ENCODE measurements around the gene CA7. TPM values are rescaled to one million over a fixed set of nuclear protein-coding genes. Genes with fewer than 3 reads are reported as not detected.

CA7 gene
- total and polyA plus RNA-seq, 3 experiments from 2014 or later: not detected

GRCh38 chr16:66886321-66886720, 42.1 kb downstream of the CA7 start:
- H3K27me3 ChIP-seq (ENCODE audit: insufficient read depth, low read length, poor library complexity, severe bottlenecking): no peaks in the 10 kb centered on the region
- ChIA-PET CTCF (interaction anchor here (1.3 to 1.7 kb wide), 2 partner anchors 14 to 18 kb away, joined by 3 to 5 read pairs; no protein-coding TSS in a partner anchor), POLR2A (no interaction called here)
- H3K27me3 Mint-ChIP-seq: no peaks in the 10 kb centered on the region
- DNase-seq: no peak
- H3K27ac Mint-ChIP-seq: peak overlapping the region in 1 of 8 donors; percentile 53
- H3K9me3 Mint-ChIP-seq: no peaks in the 10 kb centered on the region
- peaks cover 5 to 46% (median 5%) of the 10 kb centered on the region in 3 donors for H3K36me3 Mint-ChIP-seq
- no peak overlapping the region for H3K27ac ChIP-seq (ENCODE audit: low read depth, low read length)
- peaks cover 12% of the 10 kb centered on the region for H3K4me1 ChIP-seq (ENCODE audit: insufficient read depth, low read length)
- no peak overlapping the region for H3K4me3 Mint-ChIP-seq
- H3K9me3 ChIP-seq (ENCODE audit: low read length): no peaks in the 10 kb centered on the region
- peaks cover 17% of the 10 kb centered on the region for H3K36me3 ChIP-seq (ENCODE audit: insufficient read depth, low read length)
- H3K4me3 ChIP-seq (ENCODE audit: low read length): no peak overlapping the region
- H3K4me1 Mint-ChIP-seq: peaks cover 22 to 43% (median 37%) of the 10 kb centered on the region in 3 donors

GRCh38 chr16:66886914-66887313, 42.7 kb downstream of the CA7 start:
- peak overlapping the region in 1 of 7 donors; percentile 6 for H3K4me3 Mint-ChIP-seq
- POLR2A ChIA-PET: no interaction called here
- no peak for DNase-seq
- no peak overlapping the region for H3K27ac ChIP-seq (ENCODE audit: low read depth, low read length)
- H3K36me3 Mint-ChIP-seq: peaks cover 5 to 49% (median 5%) of the 10 kb centered on the region in 3 donors
- H3K27ac Mint-ChIP-seq: peak overlapping the region in 1 of 8 donors; percentile 17
- H3K9me3 ChIP-seq (ENCODE audit: low read length): no peaks in the 10 kb centered on the region
- no peaks in the 10 kb centered on the region for H3K27me3 ChIP-seq (ENCODE audit: insufficient read depth, low read length, poor library complexity, severe bottlenecking)
- H3K9me3 Mint-ChIP-seq: no peaks in the 10 kb centered on the region
- CTCF ChIA-PET: interaction anchor here (1.1 to 1.7 kb wide), 3 partner anchors 14 to 56 kb away, joined by 3 to 5 read pairs (median 5); partner anchors contain the start of gene NAE1
- H3K27me3 Mint-ChIP-seq: no peaks in the 10 kb centered on the region
- H3K4me3 ChIP-seq (ENCODE audit: low read length): no peak overlapping the region
- peaks cover 16 to 37% (median 31%) of the 10 kb centered on the region in 3 donors for H3K4me1 Mint-ChIP-seq
- H3K4me1 ChIP-seq (ENCODE audit: insufficient read depth, low read length): peaks cover 7% of the 10 kb centered on the region
- peaks cover 17% of the 10 kb centered on the region for H3K36me3 ChIP-seq (ENCODE audit: insufficient read depth, low read length)

GRCh38 chr16:66888647-66889615, 44.7 kb downstream of the CA7 start:
- Mint-ChIP-seq H3K27ac (peak overlapping the region in 4 of 8 donors; percentile 4 to 64 (median 22)), H3K4me1 (peaks cover 17 to 35% (median 25%) of the 10 kb centered on the region in 3 donors), H3K4me3 (no peak overlapping the region), H3K27me3 (no peaks in the 10 kb centered on the region), H3K9me3 (no peaks in the 10 kb centered on the region), H3K36me3 (peaks cover 5 to 47% (median 5%) of the 10 kb centered on the region in 3 donors)
- H3K9me3 ChIP-seq (ENCODE audit: low read length): no peaks in the 10 kb centered on the region
- no peak overlapping the region for H3K4me3 ChIP-seq (ENCODE audit: low read length)
- H3K27me3 ChIP-seq (ENCODE audit: insufficient read depth, low read length, poor library complexity, severe bottlenecking): no peaks in the 10 kb centered on the region
- DNase-seq: no peak
- peaks cover 17% of the 10 kb centered on the region for H3K36me3 ChIP-seq (ENCODE audit: insufficient read depth, low read length)
- H3K4me1 ChIP-seq (ENCODE audit: insufficient read depth, low read length): no peaks in the 10 kb centered on the region
- CTCF ChIA-PET: no interaction called here
- no peak overlapping the region for H3K27ac ChIP-seq (ENCODE audit: low read depth, low read length)
- POLR2A ChIA-PET: no interaction called here

- H3K27ac Mint-ChIP-seq: peak overlapping the region in 4 of 8 donors; percentile 12 to 64 (median 35)
- DNase-seq: no peak
- no peak overlapping the region for H3K4me3 Mint-ChIP-seq
- Histone ChIP-seq H3K36me3 (ENCODE audit: insufficient read depth, low read length) (peaks cover 12% of the 10 kb centered on the region), H3K9me3 (ENCODE audit: low read length) (no peaks in the 10 kb centered on the region), H3K4me1 (ENCODE audit: insufficient read depth, low read length) (no peaks in the 10 kb centered on the region), H3K4me3 (ENCODE audit: low read length) (no peak overlapping the region), H3K27me3 (ENCODE audit: insufficient read depth, low read length, poor library complexity, severe bottlenecking) (no peaks in the 10 kb centered on the region), H3K27ac (ENCODE audit: low read depth, low read length) (no peak overlapping the region)
- H3K27me3 Mint-ChIP-seq: no peaks in the 10 kb centered on the region
- peaks cover 3 to 41% (median 5%) of the 10 kb centered on the region in 3 donors for H3K36me3 Mint-ChIP-seq
- peaks cover 15 to 33% (median 21%) of the 10 kb centered on the region in 3 donors for H3K4me1 Mint-ChIP-seq
- ChIA-PET POLR2A (no interaction called here), CTCF (no interaction called here)
- no peaks in the 10 kb centered on the region for H3K9me3 Mint-ChIP-seq
These were observed 45.4 kb downstream of the CA7 start for GRCh38 chr16:66889622-66890021.

- Histone ChIP-seq H3K4me1 (ENCODE audit: insufficient read depth, low read length) (no peaks in the 10 kb centered on the region), H3K36me3 (ENCODE audit: insufficient read depth, low read length) (peaks cover 2% of the 10 kb centered on the region), H3K27ac (ENCODE audit: low read depth, low read length) (no peak overlapping the region), H3K4me3 (ENCODE audit: low read length) (no peak overlapping the region), H3K27me3 (ENCODE audit: insufficient read depth, low read length, poor library complexity, severe bottlenecking) (no peaks in the 10 kb centered on the region), H3K9me3 (ENCODE audit: low read length) (no peaks in the 10 kb centered on the region)
- peaks cover 0 to 29% (median under 1%) of the 10 kb centered on the region in 3 donors for H3K36me3 Mint-ChIP-seq
- no peaks in the 10 kb centered on the region for H3K9me3 Mint-ChIP-seq
- peak overlapping the region in 2 of 8 donors; percentile 27 to 32 for H3K27ac Mint-ChIP-seq
- no peak overlapping the region for H3K4me3 Mint-ChIP-seq
- H3K27me3 Mint-ChIP-seq: no peaks in the 10 kb centered on the region
- DNase-seq: no peak
- H3K4me1 Mint-ChIP-seq: peaks cover 13 to 29% (median 16%) of the 10 kb centered on the region in 3 donors
- ChIA-PET POLR2A (no interaction called here), CTCF (interaction anchor here (0.9 to 1.8 kb wide), 2 partner anchors 13 to 18 kb away, joined by 3 to 5 read pairs; no protein-coding TSS in a partner anchor)
These were observed 46.6 kb downstream of the CA7 start for GRCh38 chr16:66890799-66891198.

- peaks cover 13 to 26% (median 14%) of the 10 kb centered on the region in 3 donors for H3K4me1 Mint-ChIP-seq
- Histone ChIP-seq H3K27me3 (ENCODE audit: insufficient read depth, low read length, poor library complexity, severe bottlenecking) (no peaks in the 10 kb centered on the region), H3K4me1 (ENCODE audit: insufficient read depth, low read length) (no peaks in the 10 kb centered on the region), H3K4me3 (ENCODE audit: low read length) (no peak overlapping the region), H3K9me3 (ENCODE audit: low read length) (no peaks in the 10 kb centered on the region), H3K36me3 (ENCODE audit: insufficient read depth, low read length) (no peaks in the 10 kb centered on the region), H3K27ac (ENCODE audit: low read depth, low read length) (no peak overlapping the region)
- H3K27me3 Mint-ChIP-seq: no peaks in the 10 kb centered on the region
- H3K36me3 Mint-ChIP-seq: peaks cover 0 to 25% (median 0%) of the 10 kb centered on the region in 3 donors
- H3K27ac Mint-ChIP-seq: peak overlapping the region in 3 of 8 donors; percentile 27 to 57 (median 33)
- no peak for DNase-seq
- ChIA-PET CTCF (interaction anchor here (1.8 kb wide), 1 partner anchor 19 kb away, joined by 5 read pairs; no protein-coding TSS in a partner anchor), POLR2A (interaction anchor here (1.5 kb wide), 1 partner anchor 11 kb away, joined by 9 read pairs; the partner anchor contains the start of gene PDP2)
- no peaks in the 10 kb centered on the region for H3K9me3 Mint-ChIP-seq
- H3K4me3 Mint-ChIP-seq: no peak overlapping the region
These were observed 47.1 kb downstream of the CA7 start for GRCh38 chr16:66891360-66891759.

GRCh38 chr16:66891797-66892196, 47.6 kb downstream of the CA7 start:
- peaks cover 0 to 20% (median 0%) of the 10 kb centered on the region in 3 donors for H3K36me3 Mint-ChIP-seq
- H3K4me1 Mint-ChIP-seq: peaks cover 9 to 22% (median 11%) of the 10 kb centered on the region in 3 donors
- H3K4me3 ChIP-seq (ENCODE audit: low read length): no peak overlapping the region
- DNase-seq: no peak
- H3K27me3 Mint-ChIP-seq: no peaks in the 10 kb centered on the region
- H3K36me3 ChIP-seq (ENCODE audit: insufficient read depth, low read length): no peaks in the 10 kb centered on the region
- POLR2A ChIA-PET: interaction anchor here (0.6 to 1.5 kb wide), 4 partner anchors 11 to 370 kb away, joined by 3 to 14 read pairs (median 6); partner anchors contain the start of genes NAE1 and PDP2
- no peak overlapping the region for H3K4me3 Mint-ChIP-seq
- CTCF ChIA-PET: interaction anchor here (1.4 to 1.8 kb wide), 2 partner anchors 11 to 19 kb away, joined by 4 to 5 read pairs; partner anchors contain the start of gene PDP2
- H3K4me1 ChIP-seq (ENCODE audit: insufficient read depth, low read length): no peaks in the 10 kb centered on the region
- no peak overlapping the region for H3K27ac ChIP-seq (ENCODE audit: low read depth, low read length)
- no peaks in the 10 kb centered on the region for H3K9me3 Mint-ChIP-seq
- no peaks in the 10 kb centered on the region for H3K9me3 ChIP-seq (ENCODE audit: low read length)
- no peak overlapping the region for H3K27ac Mint-ChIP-seq
- no peaks in the 10 kb centered on the region for H3K27me3 ChIP-seq (ENCODE audit: insufficient read depth, low read length, poor library complexity, severe bottlenecking)

Data from CD8-positive, alpha-beta memory T cell (primary cell).